Smooth muscle cell (in vitro differentiated cells): Measurements from ENCODE around the gene LIM2. TPM values are rescaled to one million over a fixed set of nuclear protein-coding genes. Genes with fewer than 3 reads are reported as not detected.

Source experiments
- DNase-seq: peaks from one replicate; lab custom pipeline; 2025; ENCODE audit not compliant: unreplicated experiment; lab: John Stamatoyannopoulos, UW
- H2AFZ ChIP-seq: fragments of 200-600 bp; sonication (generic); 2 replicates; pipeline ENCODE4 v1.6.0; 2016; ENCODE audit warnings: antibody characterized with exemption, low read depth, mild to moderate bottlenecking
- H3F3A ChIP-seq: fragments of 200-600 bp; sonication (generic); 2 replicates; pipeline ENCODE4 v1.6.0; 2017; ENCODE audit warnings: antibody characterized with exemption, low read depth
- H3K27ac ChIP-seq: fragments of 200-600 bp; sonication (generic); 2 replicates; pipeline ENCODE4 v1.5.1; 2016; ENCODE audit warnings: low read depth, mild to moderate bottlenecking
- H3K27me3 ChIP-seq: fragments of 200-600 bp; sonication (generic); 2 replicates; pipeline ENCODE4 v1.6.1; 2016; ENCODE audit warnings: low read depth, mild to moderate bottlenecking
- H3K36me3 ChIP-seq: fragments of 200-600 bp; sonication (generic); 2 replicates; pipeline ENCODE4 v1.5.1; 2016; ENCODE audit warnings: low read depth
- H3K4me1 ChIP-seq: fragments of 200-600 bp; sonication (generic); 2 replicates; pipeline ENCODE4 v1.5.1; 2016; ENCODE audit warnings: low read depth
- H3K4me2 ChIP-seq: fragments of 200-600 bp; sonication (generic); 2 replicates; pipeline ENCODE4 v1.6.0; 2016; ENCODE audit warnings: mild to moderate bottlenecking
- H3K4me3 ChIP-seq: fragments of 200-600 bp; sonication (generic); 2 replicates; pipeline ENCODE4 v1.5.1; 2016; ENCODE audit warnings: mild to moderate bottlenecking
- H3K79me2 ChIP-seq: fragments of 200-600 bp; sonication (generic); 2 replicates; pipeline ENCODE4 v1.6.0; 2016; ENCODE audit warnings: low read depth, mild to moderate bottlenecking
- H3K9ac ChIP-seq: fragments of 200-600 bp; sonication (generic); 2 replicates; pipeline ENCODE4 v1.6.0; 2016; ENCODE audit warnings: low read depth
- H3K9me3 ChIP-seq: fragments of 200-600 bp; sonication (generic); replicated peaks from 2 replicates; pipeline ENCODE4 v1.5.1; 2016; ENCODE audit warnings: low read depth
- H4K20me1 ChIP-seq: fragments of 200-600 bp; sonication (generic); 2 replicates; pipeline ENCODE4 v1.6.0; 2016; ENCODE audit warnings: low read depth
- whole genome bisulfite sequencing: methylation state at CpG from one replicate; pipeline ENCODE4 v1.1.7; 2016; ENCODE audit warnings: low lambda C conversion rate; 5-methylcytosine and 5-hydroxymethylcytosine counted together
- polyA plus RNA-seq: library from polyadenylated mRNA; unstranded; fragments of >200 nt; fragmentation: Nextera tagmentation; extraction: Ambion mirVana; gene quantifications from 2 replicates; pipeline ENCODE4 v1.2.1, GENCODE V29; 2016
- total RNA-seq: library from RNA; depleted of rRNA; stranded (reverse); fragments of >200 nt; gene quantifications from 2 replicates; pipeline ENCODE4 v1.2.3, GENCODE V29; 2014
- TF ChIP-seq, protein P1 (sequence below): fragments of 200-600 bp; sonication (generic); IDR thresholded peaks from 2 replicates; pipeline ENCODE4 v1.5.1; 2017; ENCODE audit warnings: borderline replicate concordance, mild to moderate bottlenecking, antibody characterized with exemption; ENCODE audit not compliant: insufficient read depth, poor library complexity, severe bottlenecking

LIM2 gene
- total and polyA plus RNA-seq, 2 experiments from 2014 or later = not detected

GRCh38 chr19:51354742-51355148 lies 33.0 kb downstream of the LIM2 start:
- no peak for DNase-seq
- H3K4me1 ChIP-seq = peaks cover 13% of the 10 kb centered on the region
- no peak overlapping the region for H2AFZ ChIP-seq
- peaks cover 10% of the 10 kb centered on the region for H3F3A ChIP-seq
- no peaks in the 10 kb centered on the region for H3K36me3 ChIP-seq
- H3K27ac ChIP-seq = no peak overlapping the region
- WGBS = 10% methylated on average over 8 of the region's 8 CpGs
- peaks cover 2% of the 10 kb centered on the region for H4K20me1 ChIP-seq
- H3K9ac ChIP-seq = no peak overlapping the region
- H3K4me3 ChIP-seq = peak overlapping the region; percentile 9
- TF ChIP-seq, protein P1, sequence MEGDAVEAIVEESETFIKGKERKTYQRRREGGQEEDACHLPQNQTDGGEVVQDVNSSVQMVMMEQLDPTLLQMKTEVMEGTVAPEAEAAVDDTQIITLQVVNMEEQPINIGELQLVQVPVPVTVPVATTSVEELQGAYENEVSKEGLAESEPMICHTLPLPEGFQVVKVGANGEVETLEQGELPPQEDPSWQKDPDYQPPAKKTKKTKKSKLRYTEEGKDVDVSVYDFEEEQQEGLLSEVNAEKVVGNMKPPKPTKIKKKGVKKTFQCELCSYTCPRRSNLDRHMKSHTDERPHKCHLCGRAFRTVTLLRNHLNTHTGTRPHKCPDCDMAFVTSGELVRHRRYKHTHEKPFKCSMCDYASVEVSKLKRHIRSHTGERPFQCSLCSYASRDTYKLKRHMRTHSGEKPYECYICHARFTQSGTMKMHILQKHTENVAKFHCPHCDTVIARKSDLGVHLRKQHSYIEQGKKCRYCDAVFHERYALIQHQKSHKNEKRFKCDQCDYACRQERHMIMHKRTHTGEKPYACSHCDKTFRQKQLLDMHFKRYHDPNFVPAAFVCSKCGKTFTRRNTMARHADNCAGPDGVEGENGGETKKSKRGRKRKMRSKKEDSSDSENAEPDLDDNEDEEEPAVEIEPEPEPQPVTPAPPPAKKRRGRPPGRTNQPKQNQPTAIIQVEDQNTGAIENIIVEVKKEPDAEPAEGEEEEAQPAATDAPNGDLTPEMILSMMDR = no peak
- H3K9me3 ChIP-seq = no peaks in the 10 kb centered on the region
- H3K27me3 ChIP-seq = no peaks in the 10 kb centered on the region
- no peaks in the 10 kb centered on the region for H3K79me2 ChIP-seq
- H3K4me2 ChIP-seq = peak overlapping the region; percentile 30

DNA sequence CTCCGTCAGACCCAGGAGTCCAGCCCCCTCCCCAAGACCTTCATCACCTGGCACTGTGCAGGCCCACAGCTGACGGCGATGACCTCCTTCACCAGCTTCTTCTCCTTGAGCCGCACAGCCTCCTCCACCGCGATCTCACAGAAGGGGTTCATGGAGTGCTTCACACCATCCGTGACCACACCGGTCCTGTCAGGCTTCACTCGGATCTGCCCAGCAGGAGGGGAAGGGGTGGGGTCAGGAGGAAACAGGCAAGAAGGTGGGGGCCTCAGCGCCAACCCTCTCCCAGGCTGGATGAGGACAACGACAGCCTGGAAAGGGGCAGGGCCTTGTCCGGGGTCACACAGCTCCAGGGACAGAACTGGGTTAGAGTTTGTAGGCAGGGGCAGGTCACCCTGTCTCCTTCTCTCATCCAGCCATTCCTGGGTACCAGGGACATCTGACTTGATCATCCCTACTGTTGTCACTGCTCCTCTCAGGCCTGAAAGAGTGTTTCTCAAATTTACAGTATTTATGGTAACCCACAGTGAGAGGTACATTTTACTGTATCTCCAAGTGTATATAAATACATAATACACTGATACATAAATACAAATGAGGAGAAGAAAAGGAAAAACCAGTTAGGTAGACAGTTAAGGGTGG lies 33.6 kb downstream of the LIM2 start:
- Histone ChIP-seq H3K4me1 (peaks cover 13% of the 10 kb centered on the region), H2AFZ (no peak overlapping the region), H4K20me1 (peaks cover 2% of the 10 kb centered on the region), H3K36me3 (no peaks in the 10 kb centered on the region), H3K79me2 (no peaks in the 10 kb centered on the region), H3F3A (peaks cover 6% of the 10 kb centered on the region), H3K27ac (peak overlapping the region; percentile 1), H3K9ac (no peak overlapping the region), H3K4me3 (no peak overlapping the region), H3K4me2 (no peak overlapping the region), H3K9me3 (no peaks in the 10 kb centered on the region), H3K27me3 (no peaks in the 10 kb centered on the region)
- 70% methylated on average over 12 of the region's 12 CpGs for WGBS
- TF ChIP-seq, protein P1 = no peak
- DNase-seq = no peak

DNA sequence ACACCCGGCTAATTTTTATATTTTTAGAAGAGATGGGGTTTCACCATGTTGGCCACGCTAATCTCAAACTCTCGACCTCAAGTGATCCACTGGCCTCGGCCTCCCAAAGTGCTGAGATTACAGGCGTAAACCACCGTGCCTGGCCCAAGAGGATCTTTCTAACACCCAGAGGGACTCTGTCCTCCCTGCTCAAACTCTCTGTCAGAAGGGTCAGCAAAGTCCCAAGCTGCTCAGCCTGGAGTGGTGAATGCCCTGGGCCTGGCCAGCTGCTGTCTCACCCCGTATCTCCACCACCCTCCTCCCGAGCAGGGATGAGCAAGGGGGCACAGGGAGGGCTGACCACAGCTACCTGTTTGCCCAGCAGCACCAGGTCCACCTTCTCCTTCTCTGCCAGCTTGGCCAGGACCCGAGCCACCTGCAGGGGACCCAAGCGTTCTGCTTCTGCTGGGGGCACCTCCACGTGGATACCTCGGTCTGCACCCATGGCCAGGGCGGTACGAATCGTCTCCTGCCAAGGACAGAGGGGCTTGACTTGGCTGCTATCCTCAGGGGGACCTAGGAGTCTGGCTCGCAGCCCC lies 34.9 kb downstream of the LIM2 start:
- H3K9me3 ChIP-seq = no peaks in the 10 kb centered on the region
- peaks cover 13% of the 10 kb centered on the region for H3K4me1 ChIP-seq
- H3K4me3 ChIP-seq = no peak overlapping the region
- no peaks in the 10 kb centered on the region for H3K27me3 ChIP-seq
- no peak overlapping the region for H3K9ac ChIP-seq
- no peak overlapping the region for H3K27ac ChIP-seq
- H3K79me2 ChIP-seq = no peaks in the 10 kb centered on the region
- H3F3A ChIP-seq = peaks cover 6% of the 10 kb centered on the region
- H4K20me1 ChIP-seq = no peaks in the 10 kb centered on the region
- no peaks in the 10 kb centered on the region for H3K36me3 ChIP-seq
- no peak overlapping the region for H3K4me2 ChIP-seq
- 94% methylated on average over 16 of the region's 16 CpGs for WGBS
- H2AFZ ChIP-seq = no peak overlapping the region
- TF ChIP-seq, protein P1 = no peak
- no peak for DNase-seq
